ENCODE data around the gene SLC9C1. TPM values are rescaled to one million over a fixed set of nuclear protein-coding genes. Genes with fewer than 3 reads are reported as not detected.

Gene SLC9C1
- total RNA-seq, 3 donors from 2014 or later, result 0.15 to 0.48 TPM; not detected in 1

GRCh38 chr3:112175037-112175436, 119.0 kb downstream of the SLC9C1 start:
- no peaks in the 10 kb centered on the region for H3K4me1 ChIP-seq
- intact Hi-C loops (cut with DNase I; ENCODE audit: low total_unique reads), result no loop called here
- H3K27ac ChIP-seq, result no peak overlapping the region
- no peaks in the 10 kb centered on the region for H3K36me3 ChIP-seq
- H3K27me3 ChIP-seq, result no peaks in the 10 kb centered on the region
- H3K4me3 ChIP-seq, result no peak overlapping the region
- no peak for DNase-seq (ENCODE audit: low spot score in 2 of 2)
- H3K9me3 ChIP-seq, result no peaks in the 10 kb centered on the region
- no peak for TF ChIP-seq POLR2AphosphoS5 (IDR thresholded peaks at IDR 0.05)
- TF ChIP-seq CTCF (IDR thresholded peaks at IDR 0.05), result no peak
- TF ChIP-seq POLR2A (IDR thresholded peaks at IDR 0.05), result no peak

DNA sequence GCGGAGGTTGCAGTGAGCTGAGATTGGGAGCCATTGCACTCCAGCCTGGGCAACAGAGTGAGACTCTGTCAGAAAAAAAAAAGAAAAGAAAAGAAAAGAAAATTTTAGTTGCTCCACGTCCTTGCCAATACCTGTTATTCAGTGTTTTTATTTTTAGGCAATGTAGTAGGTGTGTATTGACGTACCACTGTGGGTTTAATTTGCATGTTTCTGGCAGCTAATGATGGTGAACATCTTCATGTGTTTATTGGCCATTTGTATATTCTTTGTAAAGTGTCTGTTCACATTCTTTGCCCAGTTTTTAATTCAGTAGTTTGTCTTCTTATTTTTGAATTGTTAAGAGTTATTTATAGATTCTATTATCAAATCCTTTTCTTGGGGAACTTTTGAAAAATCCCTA, 122.9 kb downstream of the SLC9C1 start:
- H3K27me3 ChIP-seq, result no peaks in the 10 kb centered on the region
- peaks cover 0 to 3% of the 10 kb centered on the region in 2 donors for H3K9me3 ChIP-seq
- no peak for TF ChIP-seq POLR2A (IDR thresholded peaks at IDR 0.05)
- no peak for TF ChIP-seq CTCF (IDR thresholded peaks at IDR 0.05)
- no peak for TF ChIP-seq POLR2AphosphoS5 (IDR thresholded peaks at IDR 0.05)
- no peak overlapping the region for H3K4me3 ChIP-seq
- intact Hi-C loops (cut with DNase I; ENCODE audit: low total_unique reads), result no loop called here
- no peaks in the 10 kb centered on the region for H3K4me1 ChIP-seq
- H3K27ac ChIP-seq, result no peak overlapping the region
- no peaks in the 10 kb centered on the region for H3K36me3 ChIP-seq
- DNase-seq (ENCODE audit: low spot score in 2 of 2), result no peak

- no peaks in the 10 kb centered on the region for H3K27me3 ChIP-seq
- H3K36me3 ChIP-seq, result no peaks in the 10 kb centered on the region
- H3K4me1 ChIP-seq, result no peaks in the 10 kb centered on the region
- no peak for DNase-seq (ENCODE audit: low spot score in 2 of 2)
- TF ChIP-seq POLR2A (IDR thresholded peaks at IDR 0.05) (no peak), POLR2AphosphoS5 (IDR thresholded peaks at IDR 0.05) (no peak), CTCF (IDR thresholded peaks at IDR 0.05) (no peak)
- H3K27ac ChIP-seq, result no peak overlapping the region
- no peak overlapping the region for H3K4me3 ChIP-seq
- intact Hi-C loops (cut with DNase I; ENCODE audit: low total_unique reads), result no loop called here
- peaks cover 0 to 5% of the 10 kb centered on the region in 2 donors for H3K9me3 ChIP-seq
Observed at GRCh38 chr3:112170046-112170445, 124.0 kb downstream of the SLC9C1 start.

DNA sequence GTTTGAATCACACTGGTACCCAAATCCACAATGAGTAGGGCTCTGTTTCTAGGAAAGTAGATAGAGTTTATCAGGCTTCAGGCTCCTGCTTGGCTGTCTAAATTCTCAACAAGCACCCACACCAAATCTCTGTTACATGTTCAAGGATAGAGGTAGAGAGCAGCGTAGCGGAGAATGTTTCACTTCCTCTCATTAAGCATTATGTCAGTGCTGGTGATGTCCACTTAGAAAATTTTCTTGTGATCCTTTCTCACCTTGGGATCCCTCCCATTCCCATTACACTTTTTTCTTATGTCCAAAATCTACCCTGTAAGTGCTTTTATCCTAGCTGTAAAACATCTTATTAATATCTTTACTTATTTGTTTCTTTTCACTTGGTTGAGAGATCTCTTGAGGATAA, 126.3 kb downstream of the SLC9C1 start:
- no peaks in the 10 kb centered on the region for H3K36me3 ChIP-seq
- H3K27ac ChIP-seq, result no peak overlapping the region
- H3K4me1 ChIP-seq, result no peaks in the 10 kb centered on the region
- intact Hi-C loops (cut with DNase I; ENCODE audit: low total_unique reads), result no loop called here
- TF ChIP-seq POLR2A (IDR thresholded peaks at IDR 0.05), result no peak
- TF ChIP-seq POLR2AphosphoS5 (IDR thresholded peaks at IDR 0.05), result no peak
- no peak for TF ChIP-seq CTCF (IDR thresholded peaks at IDR 0.05)
- H3K27me3 ChIP-seq, result no peaks in the 10 kb centered on the region
- no peak overlapping the region for H3K4me3 ChIP-seq
- no peak for DNase-seq (ENCODE audit: low spot score in 2 of 2)
- H3K9me3 ChIP-seq, result peaks cover 0 to 5% of the 10 kb centered on the region in 2 donors

GRCh38 chr3:112149136-112149535, 144.9 kb downstream of the SLC9C1 start:
- H3K27ac ChIP-seq, result no peak overlapping the region
- intact Hi-C loops (cut with DNase I; ENCODE audit: low total_unique reads), result no loop called here
- DNase-seq (ENCODE audit: low spot score in 2 of 2), result no peak

More at GRCh38 chr3:112149136-112149535, 144.9 kb downstream of the SLC9C1 start:
- H3K27me3 ChIP-seq, result no peaks in the 10 kb centered on the region
- no peaks in the 10 kb centered on the region for H3K36me3 ChIP-seq
- H3K4me3 ChIP-seq, result no peak overlapping the region
- peaks cover 11 to 30% of the 10 kb centered on the region in 2 donors for H3K9me3 ChIP-seq
- TF ChIP-seq POLR2AphosphoS5 (IDR thresholded peaks at IDR 0.05) (no peak), CTCF (IDR thresholded peaks at IDR 0.05) (no peak), POLR2A (IDR thresholded peaks at IDR 0.05) (no peak)
- no peaks in the 10 kb centered on the region for H3K4me1 ChIP-seq
